ENCODE measurements around the gene NYNRIN.

DNA sequence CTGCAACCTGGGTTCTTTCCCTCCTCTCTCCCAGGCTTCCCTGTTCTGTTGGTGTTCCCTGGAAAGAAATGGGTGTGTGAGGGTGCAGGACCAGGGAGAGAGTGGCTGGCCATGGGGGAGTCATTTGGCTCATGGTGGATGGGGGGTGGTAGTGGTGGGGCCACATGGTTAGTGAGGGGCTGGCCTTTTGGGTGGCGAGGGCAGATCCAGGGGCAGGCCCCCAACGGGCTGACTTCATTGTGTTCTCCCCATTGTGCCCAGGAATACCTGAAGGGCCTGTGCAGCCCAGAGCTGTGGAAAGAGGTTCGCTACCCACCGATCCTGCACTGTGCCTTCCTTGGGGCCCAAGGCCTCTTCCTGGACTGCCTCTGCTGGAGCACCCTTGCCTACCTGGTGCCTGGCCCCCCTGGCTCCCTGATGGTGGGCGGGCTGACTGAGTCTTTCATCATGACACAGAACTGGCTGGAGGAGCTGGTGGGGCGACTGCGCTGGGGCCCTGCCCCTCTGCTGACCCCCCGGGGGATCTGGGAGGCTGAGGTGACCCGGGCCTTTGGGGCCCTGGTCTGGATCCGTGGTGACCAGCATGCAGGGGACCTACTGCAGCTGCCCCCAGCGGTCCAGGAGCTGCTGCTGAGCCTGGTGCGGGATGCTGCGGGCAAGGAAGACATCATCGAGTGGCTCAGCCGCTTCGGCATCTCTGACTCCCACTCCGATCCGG is 9.0 kb downstream of the NYNRIN start:
- TF ChIP-seq, protein P1, sequence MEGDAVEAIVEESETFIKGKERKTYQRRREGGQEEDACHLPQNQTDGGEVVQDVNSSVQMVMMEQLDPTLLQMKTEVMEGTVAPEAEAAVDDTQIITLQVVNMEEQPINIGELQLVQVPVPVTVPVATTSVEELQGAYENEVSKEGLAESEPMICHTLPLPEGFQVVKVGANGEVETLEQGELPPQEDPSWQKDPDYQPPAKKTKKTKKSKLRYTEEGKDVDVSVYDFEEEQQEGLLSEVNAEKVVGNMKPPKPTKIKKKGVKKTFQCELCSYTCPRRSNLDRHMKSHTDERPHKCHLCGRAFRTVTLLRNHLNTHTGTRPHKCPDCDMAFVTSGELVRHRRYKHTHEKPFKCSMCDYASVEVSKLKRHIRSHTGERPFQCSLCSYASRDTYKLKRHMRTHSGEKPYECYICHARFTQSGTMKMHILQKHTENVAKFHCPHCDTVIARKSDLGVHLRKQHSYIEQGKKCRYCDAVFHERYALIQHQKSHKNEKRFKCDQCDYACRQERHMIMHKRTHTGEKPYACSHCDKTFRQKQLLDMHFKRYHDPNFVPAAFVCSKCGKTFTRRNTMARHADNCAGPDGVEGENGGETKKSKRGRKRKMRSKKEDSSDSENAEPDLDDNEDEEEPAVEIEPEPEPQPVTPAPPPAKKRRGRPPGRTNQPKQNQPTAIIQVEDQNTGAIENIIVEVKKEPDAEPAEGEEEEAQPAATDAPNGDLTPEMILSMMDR (IDR thresholded peaks at IDR 0.05; ENCODE audit: low read length): no peak
- no peak for TF ChIP-seq EZH2 (IDR thresholded peaks at IDR 0.05; ENCODE audit: borderline replicate concordance, low read length)
